ENCODE measurements around the gene RALGPS1. TPM values are rescaled to one million over a fixed set of nuclear protein-coding genes. Genes with fewer than 3 reads are reported as not detected.

The RALGPS1 gene
- total RNA-seq, 1 donor = 2.9 TPM

GRCh38 chr9:127250896-127251391, 336.4 kb downstream of the RALGPS1 start:
- H3K4me3 ChIP-seq (ENCODE audit: low read depth, low read length) = no peak overlapping the region
- DNase-seq (ENCODE audit: low read depth) = no peak
- TF ChIP-seq CTCF (IDR thresholded peaks at IDR 0.05; ENCODE audit: insufficient read depth, low read length) = no peak

GRCh38 chr9:127252410-127253318, 338.1 kb downstream of the RALGPS1 start:
- DNase-seq (ENCODE audit: low read depth) = no peak
- H3K4me3 ChIP-seq (ENCODE audit: low read depth, low read length) = no peak overlapping the region
- TF ChIP-seq CTCF (IDR thresholded peaks at IDR 0.05; ENCODE audit: insufficient read depth, low read length) = no peak

- no peak overlapping the region for H3K4me3 ChIP-seq (ENCODE audit: low read depth, low read length)
- no peak for DNase-seq (ENCODE audit: low read depth)
- TF ChIP-seq CTCF (IDR thresholded peaks at IDR 0.05; ENCODE audit: insufficient read depth, low read length) = no peak
Measured at GRCh38 chr9:127253446-127253845, 338.9 kb downstream of the RALGPS1 start.

- TF ChIP-seq CTCF (IDR thresholded peaks at IDR 0.05; ENCODE audit: insufficient read depth, low read length) = no peak
- H3K4me3 ChIP-seq (ENCODE audit: low read depth, low read length) = no peak overlapping the region
- no peak for DNase-seq (ENCODE audit: low read depth)
Measured at GRCh38 chr9:127255692-127256091, 341.1 kb downstream of the RALGPS1 start.

GRCh38 chr9:127256324-127256723, 341.7 kb downstream of the RALGPS1 start:
- no peak overlapping the region for H3K4me3 ChIP-seq (ENCODE audit: low read depth, low read length)
- no peak for DNase-seq (ENCODE audit: low read depth)
- no peak for TF ChIP-seq CTCF (IDR thresholded peaks at IDR 0.05; ENCODE audit: insufficient read depth, low read length)

- no peak for TF ChIP-seq CTCF (IDR thresholded peaks at IDR 0.05; ENCODE audit: insufficient read depth, low read length)
- DNase-seq (ENCODE audit: low read depth) = peak; percentile 11
- H3K4me3 ChIP-seq (ENCODE audit: low read depth, low read length) = no peak overlapping the region
Measured at GRCh38 chr9:127258606-127259471, 344.3 kb downstream of the RALGPS1 start.

Measured in fibroblast of the aortic adventitia (primary cell).